Cerebellar nuclear complex (tissue), 1 donor: Measurements from ENCODE around the gene ELOB.

ENCODE experiments used
- DNase-seq, 2 experiments: peaks; one replicate each; lab custom pipeline; 2025; lab: John Stamatoyannopoulos, UW

The ELOB gene

DNA sequence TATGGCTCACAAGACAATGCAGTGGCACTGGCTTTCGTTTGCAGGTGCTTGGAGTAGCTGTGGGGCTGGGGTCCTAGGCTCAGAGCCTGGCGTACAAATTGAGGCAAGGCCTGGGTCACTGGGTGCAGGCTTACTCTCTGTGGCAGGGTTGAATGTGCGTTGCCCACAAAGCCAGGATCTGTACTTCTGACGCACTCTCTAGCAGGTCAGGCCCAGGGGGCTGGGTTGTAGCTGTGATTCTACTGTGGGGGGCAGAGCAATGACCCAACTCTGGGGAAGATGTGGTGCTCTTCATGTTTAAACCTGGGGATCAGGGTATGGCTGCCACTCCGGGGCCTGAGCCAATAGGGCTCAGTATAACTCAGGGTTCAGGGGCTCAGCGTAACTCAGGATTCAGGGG lies 33.6 kb upstream of the ELOB start:
- no peak for DNase-seq

DNA sequence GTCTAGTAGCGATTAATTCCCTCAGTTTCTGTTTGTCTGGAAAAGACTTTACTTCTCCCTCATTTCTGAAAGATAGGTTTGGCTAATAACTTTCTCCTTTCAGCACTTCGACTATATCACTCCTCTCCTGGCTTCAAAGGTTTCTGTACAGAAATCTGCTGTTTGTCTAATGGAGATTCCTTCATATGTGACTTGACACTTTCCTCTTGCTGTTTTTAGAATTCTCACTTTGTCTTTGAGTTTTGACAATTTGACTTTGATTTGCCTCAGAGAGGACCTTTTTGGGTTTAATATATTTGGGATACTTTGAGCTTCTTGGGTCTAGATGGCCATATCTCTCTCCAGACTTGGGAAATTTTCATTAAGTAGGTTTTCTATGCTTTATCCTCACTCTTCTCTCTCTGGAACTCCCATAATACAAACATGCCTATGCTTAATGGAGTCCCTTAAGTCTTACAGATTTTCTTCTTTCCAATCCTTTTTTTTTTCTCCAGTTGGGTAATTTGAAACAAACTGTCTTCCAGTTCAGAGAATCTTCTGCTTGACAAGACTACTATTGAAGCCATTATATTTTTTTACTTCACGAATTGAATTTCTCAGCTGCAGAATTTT lies 32.2 kb upstream of the ELOB start:
- DNase-seq, result no peak

DNA sequence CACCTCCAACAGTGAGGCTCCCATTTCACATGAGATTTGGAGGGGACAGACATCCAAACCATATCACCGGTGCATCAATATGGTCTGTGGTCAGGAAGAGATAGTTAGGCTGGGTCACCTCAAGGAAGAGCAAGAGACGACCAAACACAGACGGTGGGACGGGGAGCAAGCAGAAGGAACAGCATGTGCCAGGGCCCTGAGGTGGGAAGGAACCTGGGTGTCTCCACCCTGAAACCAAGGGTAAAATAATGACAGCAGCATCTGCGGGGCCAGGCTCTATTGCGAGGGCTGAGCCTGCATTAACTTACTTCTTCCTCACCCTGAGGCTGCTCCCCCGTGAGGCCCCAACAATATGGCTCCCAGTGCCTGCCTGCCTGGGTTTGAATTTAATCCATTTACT lies 31.1 kb upstream of the ELOB start:
- no peak for DNase-seq

DNA sequence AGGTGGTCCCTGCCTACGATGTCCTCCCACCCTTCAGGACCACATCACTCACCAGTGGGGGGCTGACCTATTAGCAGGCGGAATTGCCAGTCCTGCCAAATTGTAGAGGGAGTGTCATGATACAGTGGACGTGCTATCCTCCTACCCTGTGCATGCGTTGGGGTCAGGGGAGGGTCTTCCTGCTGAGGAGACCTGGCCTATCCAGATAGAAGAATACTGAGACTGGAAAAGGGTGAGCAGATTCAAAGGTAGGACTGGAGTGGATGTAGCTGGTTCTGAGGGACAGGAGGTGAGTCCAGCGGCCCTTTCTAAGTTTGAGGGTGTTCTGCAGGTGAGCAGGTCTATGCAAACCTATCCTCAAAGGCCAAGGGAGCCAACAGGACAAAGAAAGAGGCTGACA lies 29.2 kb upstream of the ELOB start:
- DNase-seq, result no peak

DNA sequence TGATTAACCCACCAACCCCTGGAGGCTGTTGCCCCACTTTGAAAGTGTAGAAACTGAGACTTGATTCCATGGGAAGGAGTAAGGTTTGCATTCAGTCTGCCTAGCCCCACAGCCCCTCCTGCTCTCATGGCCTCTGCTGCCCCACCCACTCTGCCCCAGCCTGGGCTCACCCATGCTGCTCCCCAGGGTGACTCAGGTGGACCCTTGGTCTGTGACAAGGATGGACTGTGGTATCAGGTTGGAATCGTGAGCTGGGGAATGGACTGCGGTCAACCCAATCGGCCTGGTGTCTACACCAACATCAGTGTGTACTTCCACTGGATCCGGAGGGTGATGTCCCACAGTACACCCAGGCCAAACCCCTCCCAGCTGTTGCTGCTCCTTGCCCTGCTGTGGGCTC lies 27.6 kb upstream of the ELOB start:
- no peak for DNase-seq

DNA sequence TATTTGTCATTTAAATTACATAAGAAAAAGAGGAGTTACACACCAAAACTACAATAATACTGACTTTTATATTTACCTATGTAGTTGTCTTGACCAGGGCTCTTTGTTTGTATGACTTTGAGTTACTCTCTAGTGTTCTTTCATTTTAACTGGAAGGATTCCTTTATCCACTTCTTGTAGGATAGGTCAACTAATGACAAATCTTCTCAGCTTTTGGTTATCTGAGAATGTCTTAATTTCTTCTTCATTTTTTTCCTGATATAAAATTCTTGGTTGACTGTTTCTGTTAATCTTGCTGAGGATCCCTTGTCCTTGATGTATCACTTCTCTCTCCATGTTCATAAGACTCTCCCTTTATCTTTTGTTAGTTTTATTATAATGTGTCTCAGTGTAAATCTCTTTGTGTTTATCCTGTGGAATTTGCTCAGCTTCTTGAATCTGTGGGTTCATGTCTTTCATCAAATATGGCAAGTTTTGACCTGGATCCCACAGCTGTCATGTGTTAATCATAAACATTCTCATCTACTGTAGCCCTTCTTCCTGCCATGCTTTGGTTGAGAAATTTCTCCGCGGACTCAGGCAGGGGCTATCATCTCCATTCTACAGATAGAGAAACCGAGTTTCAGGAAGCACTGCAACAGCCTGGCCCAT lies 26.6 kb upstream of the ELOB start:
- no peak for DNase-seq

DNA sequence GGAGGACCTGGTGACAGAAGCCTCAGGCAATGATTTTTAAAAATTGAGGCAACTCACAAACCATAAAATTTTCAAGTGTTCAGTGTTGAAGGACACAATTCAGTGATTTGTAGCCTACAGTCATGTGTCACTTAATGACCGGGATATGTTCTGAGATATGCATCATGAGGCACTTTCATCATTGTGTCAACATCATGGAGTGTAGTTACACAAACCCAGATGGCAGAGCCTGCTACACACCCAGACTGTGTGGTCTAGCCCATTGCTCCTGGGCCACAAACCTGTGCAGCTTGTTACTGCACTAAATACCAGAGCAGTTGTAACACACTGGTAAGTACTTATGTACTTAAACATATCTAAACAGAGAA lies 22.8 kb upstream of the ELOB start:
- no peak for DNase-seq

DNA sequence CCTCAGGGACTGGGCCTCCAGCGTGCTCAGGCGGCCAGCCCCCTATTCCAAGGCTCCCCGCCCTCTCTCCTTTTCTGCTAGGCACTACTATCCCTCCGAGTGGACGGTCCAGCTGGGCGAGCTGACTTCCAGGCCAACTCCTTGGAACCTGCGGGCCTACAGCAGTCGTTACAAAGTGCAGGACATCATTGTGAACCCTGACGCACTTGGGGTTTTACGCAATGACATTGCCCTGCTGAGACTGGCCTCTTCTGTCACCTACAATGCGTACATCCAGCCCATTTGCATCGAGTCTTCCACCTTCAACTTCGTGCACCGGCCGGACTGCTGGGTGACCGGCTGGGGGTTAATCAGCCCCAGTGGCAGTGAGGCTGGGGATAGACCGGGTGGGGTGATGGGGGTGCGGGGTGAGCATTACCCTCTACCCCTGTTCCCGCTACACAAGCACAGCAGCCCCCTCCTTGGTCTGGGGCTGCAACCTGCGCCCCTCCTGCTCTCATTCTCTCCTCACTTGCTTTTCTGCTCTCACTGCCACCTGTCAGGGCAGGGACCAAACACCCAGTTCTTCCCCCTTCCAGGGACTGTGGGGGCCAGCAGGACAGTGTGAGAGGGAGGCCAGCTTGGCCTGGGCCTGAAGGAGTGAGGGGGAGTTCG lies 22.3 kb upstream of the ELOB start:
- no peak for DNase-seq

DNA sequence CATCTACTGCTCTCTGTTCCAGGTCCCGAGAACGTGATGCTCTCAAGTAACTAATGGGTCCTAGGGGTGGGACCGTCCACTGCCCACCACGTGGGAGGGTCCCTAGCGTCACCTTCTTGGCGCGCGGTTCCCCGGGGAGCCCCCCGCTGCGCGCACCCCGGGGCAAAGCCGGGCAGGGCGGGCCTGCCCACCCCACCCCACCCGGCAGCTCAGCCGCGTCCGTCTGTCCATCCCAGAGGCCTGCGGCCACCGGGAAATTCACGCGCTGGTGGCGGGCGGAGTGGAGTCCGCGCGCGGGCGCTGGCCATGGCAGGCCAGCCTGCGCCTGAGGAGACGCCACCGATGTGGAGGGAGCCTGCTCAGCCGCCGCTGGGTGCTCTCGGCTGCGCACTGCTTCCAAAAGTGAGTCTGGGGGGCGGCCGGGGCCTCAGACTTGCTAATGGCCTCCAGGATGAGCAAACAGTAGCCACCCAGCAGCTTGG lies 21.7 kb upstream of the ELOB start:
- DNase-seq, result no peak

DNA sequence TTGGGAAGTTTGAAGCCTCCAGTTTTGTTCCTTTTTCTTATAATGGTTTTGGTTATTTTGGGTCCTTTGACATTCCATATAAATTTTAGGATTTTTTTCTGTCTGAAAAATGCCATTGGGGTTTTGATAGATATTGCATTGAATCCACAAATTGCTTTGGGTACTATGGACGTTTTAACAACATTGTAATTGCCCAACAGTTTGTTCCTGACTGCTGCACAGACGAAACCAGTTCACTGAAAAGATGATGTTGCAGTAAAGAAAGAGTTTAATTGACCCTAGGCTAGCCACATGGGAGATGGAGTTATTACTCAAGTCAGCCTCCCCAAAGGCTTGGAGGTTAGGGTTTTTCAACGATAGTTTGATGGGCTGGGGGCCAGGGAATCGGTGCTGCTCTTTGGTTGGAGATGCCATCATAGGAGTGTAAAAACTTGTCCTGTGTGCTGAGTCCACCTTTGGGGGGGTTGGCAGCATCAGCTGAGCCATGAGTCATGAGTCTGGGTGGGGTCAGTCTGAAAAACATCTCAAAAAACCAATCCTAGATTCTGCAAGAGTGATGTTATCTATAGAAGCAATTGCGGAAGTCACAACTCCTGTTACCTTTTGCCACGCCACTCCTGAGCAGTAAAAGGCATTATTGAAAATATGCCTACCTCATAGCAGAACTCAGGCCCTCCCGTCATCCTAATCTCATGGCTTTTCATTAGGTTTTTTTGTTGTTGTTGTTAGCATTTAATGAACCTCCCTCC lies 18.5 kb upstream of the ELOB start:
- DNase-seq, result no peak

DNA sequence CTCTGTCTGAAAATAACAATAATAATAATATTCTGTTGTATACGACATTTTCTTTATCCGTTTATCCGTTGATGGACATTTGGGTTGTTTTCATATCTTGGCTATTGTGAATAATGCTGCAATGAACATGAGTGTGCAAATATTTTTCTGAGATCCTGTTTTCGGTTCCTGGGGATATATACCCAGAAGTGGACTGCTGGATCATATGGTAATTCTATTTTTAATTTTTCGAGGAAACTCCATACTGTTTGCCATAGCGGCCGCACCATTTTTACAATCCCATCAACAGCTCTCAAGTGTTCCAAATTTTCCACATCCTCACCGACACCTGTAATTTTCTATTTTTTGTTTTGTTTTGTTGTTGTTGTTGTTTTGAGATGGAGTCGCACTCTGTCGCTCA lies 15.9 kb upstream of the ELOB start:
- DNase-seq, result no peak

DNA sequence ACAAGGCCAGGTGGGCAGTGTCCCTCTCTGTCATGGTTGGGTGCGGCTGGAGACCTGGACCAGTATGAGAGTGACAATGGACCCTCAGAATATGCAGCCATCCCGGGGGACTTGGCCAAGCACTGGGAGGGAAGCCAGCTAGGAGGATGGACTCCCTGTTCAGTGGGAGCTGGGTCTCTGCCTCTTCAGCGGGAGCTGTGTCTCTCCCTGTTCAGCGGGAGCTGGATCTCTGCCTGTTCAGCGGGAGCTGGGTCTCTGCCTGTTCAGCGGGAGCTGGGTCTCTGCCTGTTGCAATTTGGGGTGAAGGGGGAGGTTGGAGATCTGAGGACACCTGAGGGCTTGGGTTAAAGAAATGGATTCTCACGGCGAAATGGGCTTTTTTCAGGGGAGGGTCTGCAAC lies 14.1 kb upstream of the ELOB start:
- no peak for DNase-seq

DNA sequence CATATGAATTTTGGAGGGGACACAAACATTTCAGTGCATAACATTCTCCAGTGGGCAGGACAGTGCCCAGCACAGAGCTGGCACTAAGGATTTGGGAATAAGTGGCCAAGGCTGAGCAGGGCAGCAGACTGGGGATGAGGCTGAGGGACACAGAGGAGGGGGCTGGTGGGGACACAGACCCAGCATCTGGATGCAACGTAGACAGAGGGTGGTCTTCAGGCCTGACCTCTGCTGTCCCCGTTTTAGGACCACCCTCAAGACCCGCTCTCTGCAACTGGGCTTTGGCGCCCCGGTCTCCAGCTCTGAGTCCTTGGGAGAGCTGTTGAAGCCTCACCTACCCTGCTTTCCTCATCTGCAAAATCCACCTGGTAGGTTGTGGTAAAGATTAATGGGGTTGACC lies 13.6 kb upstream of the ELOB start:
- no peak for DNase-seq

DNA sequence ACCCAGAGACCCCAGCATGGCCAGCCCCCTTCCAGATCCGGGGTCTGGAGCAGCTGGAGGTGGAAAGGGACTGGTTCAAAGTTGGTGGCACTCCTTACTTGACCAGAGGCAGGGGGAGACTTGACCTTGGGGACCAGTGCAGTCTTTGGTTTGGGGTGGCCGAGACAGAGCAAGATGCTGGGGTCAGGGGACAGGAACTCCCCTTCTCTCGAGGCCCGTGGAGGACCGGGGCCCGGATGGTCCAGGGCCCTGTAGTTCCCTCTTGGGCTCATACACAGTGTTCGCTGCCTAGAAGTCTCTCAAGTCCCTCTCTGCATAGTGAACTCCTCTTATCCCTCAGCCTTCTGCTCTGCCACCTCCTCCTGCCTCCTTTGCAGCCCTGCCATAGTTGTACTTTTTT lies 10.9 kb upstream of the ELOB start:
- no peak for DNase-seq

DNA sequence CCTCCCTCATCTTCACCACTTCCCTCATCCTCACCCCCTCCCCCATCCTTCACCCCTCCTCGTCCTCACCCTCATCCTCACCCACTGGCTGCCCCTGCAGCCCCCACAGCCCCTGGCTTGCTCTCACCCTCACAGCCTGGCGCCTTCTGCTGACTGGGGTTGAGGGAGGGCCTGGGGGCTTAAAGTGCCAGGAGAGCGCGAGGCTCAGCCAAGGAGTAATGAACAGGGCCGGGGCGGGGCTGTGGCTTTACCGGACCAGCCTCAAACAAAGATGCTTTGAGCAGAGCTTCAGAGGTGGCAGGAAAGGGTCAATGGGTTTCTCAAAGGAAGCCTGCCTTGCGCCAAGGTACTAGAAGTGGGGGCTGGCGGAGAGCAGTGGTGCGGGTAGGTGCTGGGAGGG lies 10.3 kb upstream of the ELOB start, which contains the start of gene PRSS33:
PRSS33 (minus strand) TSS at position 155 of the 400 bp plus-strand sequence. CDS start 1,013 bp downstream, outside the sequence.
- no peak for DNase-seq

DNA sequence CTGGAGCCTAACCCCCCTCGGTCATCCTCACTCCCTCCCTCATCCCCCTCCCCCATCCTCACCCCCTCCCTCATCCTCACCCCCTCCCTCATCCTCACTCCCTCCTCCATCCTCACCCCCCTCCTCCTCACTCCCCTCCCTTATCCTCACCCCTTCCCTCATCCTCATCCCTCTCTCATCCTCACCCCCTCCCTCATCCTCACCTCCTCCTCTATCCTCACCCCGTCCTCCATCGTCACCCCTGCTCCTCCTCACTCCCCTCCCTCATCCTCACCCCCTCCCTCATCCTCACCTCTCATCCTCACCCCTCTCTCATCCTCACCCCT lies 9.7 kb upstream of the ELOB start:
- DNase-seq, result no peak

DNA sequence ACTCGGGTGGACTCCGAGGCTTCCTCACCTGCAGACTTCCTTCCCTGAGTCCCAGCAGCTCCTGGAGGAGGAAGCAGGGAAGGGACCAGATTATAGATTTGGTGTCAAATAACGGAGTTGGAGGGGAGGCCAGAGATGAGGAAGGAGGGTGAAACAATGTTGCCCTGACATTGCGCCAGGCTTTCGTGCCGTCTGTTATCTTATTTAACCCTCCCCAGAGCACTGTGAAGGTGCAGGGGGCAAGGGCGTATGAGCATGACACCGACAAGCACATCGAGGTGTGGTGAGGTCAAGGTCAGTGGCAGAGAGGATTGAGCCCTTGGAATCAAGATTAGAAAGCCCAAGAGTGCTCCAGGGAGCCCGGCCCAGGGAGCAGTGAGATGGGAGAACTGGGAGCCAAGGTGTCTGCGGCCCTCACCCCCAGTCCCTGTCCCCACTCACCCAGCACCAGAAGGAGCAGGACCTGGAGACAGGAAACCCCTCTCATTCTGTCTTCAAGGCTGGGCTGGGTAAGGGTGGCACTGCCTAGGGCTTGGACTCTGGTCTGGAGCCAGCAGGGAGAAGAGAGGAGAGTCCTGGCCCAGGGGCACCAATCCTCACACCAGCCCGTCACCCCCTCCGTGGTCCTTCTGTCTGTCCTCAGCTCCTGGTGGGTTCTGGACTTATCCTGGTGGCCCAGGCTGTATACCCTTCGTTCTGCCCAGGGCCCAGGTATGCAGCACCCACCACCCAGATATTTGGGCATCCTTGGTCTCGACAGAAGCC lies 9.2 kb upstream of the ELOB start:
- DNase-seq, result no peak

DNA sequence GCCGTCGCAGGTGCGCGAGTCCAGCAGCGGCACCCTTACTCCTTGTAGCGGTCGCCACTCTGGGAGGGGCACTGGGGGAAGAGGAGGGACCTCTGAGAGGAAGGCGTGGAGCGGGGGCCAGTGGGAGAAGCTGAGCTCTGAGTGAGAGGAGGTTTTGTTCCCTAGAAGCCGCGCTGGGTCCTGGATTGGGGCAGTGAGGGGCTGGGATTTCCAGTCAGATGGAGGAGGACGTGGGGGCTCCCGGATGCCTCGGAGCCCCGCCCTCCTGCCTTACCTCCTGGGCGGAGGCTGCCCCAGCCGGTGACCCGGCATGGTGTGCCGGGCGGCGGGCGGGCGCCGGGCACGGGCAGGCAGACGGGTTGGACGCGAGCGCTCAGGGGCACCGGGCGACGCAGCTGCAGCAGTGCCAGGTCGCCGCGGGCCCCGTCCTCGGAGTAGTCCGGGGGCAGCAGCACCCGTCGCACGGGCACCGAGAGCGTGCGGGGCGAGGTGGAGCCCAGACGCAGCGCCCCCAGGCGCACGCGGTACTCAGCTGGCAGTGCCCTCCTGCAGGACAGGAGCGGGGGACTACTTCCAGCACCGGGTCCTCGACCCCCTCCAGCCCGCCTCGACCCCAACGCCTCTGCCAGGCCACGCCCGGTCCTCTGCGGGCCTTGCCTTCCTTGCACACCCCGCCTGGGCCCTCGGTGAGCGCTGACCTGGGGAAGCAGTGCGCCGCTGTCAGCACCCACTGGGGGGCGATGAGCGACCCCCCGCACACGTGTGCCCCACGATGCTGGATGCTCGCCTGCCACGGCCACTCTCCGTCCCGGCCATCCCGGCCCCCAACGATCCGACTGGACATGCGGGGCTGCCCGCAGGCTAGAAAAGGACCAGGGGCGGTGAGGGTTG lies 8.3 kb upstream of the ELOB start:
- DNase-seq, result no peak

DNA sequence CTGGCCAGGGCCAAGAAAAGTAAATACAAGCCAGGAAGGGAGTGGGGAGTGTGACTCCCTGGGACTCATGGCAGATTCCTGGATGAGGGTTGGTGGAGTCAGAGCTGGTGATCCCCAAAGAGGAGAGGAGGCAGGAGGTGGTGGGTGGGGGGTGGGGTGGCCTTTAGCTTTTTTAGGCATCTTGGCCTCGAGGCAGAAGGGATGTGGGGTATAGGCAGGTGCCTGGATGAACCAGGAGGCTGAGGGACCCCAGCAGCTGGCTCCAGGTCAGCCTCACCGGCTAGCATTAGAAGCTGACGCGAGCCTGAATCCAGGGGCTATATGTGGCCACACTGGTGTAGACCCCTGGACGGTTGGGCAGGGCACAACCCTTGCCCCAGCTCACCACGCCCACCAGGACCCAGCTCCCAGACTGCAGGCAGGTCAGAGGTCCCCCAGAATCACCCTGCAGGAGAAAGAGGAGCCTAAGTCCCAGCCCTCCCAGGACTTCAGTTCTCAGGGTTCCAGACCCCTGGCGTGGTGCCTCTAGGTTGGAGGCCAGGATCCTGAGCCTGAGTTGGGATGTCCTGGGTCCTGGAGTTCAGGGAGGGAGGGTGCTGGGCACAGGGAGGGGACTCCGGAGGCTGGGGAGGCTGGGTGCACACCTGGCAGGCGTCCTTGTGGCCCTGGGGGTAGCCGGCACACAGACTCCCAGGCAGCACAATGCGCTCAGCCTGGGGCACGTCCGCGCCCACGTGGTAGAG lies 7.4 kb upstream of the ELOB start:
- DNase-seq, result no peak

DNA sequence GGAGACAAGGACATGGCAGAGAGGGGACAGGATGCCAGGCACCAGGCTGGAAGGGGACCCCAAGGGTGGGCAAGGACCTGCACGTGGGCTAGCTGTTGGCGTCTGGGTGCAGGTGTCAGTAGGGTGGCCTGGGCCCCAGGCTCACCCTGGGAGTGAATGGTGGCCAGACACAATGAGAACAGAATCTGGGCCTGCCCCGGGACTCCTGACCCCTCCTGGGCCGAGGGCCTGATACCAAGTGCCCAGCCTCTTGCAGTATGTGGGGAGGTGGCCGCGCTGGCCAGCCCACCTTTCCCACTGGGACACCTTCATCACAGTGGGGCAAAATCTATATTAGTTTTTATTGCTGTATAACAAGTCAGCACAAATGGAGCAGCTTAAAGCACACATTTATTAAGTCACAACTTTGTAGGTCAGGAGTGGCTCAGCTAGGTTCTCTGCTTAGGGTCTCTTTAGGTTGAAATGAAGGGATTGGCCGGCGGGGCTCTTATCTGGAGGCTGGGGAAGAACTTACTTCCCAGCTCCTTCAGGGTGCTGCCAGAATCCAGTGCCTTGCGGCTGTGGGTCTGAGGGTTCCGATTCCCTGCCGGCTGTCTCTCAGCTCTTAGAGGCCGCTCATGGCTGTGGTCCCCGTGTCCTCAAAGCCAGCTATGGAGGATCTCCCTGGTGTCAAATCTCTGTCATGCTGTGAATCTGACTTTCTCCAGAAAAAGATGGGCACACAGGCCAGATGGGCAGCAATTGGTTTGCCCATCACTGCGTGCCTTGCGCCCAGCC lies 6.7 kb upstream of the ELOB start:
- DNase-seq, result no peak
